Adrenal gland (tissue), 19 donors: Measurements from ENCODE around the gene RAB9A. TPM values are rescaled to one million over a fixed set of nuclear protein-coding genes. Genes with fewer than 3 reads are reported as not detected.
"Not testable (repeated sequence)": the region's sequence is repeated elsewhere in the genome, so short reads cannot be mapped to it uniquely, and the experiment has no call there.

ENCODE experiments used
- DNase-seq, 7 donors: peaks; one replicate each; pipeline ENCODE4 v3.0.0-alpha.2; 2019 to 2020
- H3K27ac ChIP-seq, 5 donors: fragments of 200-600 bp; sonication (generic) in 4 of 5; 1 replicate in 3 of 5; 2 replicates in 2 of 5; pipeline versions ENCODE4 v1.5.1 to v1.8.0; 2016 to 2020; ENCODE audit warnings: mild to moderate bottlenecking in 1 of 5
- H3K27me3 ChIP-seq: fragments of 200-600 bp; 2 replicates; pipeline ENCODE4 v1.8.0; 2021
- H3K36me3 ChIP-seq, 2 donors: fragments of 200-600 bp; replicated peaks in 1 of 2; 1 replicate in 1 of 2; 2 replicates in 1 of 2; pipeline versions ENCODE4 v1.5.1 to v1.8.0; 2018 to 2022
- H3K4me1 ChIP-seq, 2 donors: fragments of 200-600 bp; replicated peaks in 1 of 2; 1 replicate in 1 of 2; 2 replicates in 1 of 2; pipeline versions ENCODE4 v1.5.1 to v1.8.0; 2018 to 2021
- H3K4me3 ChIP-seq, 4 donors: fragments of 200-600 bp; sonication (generic) in 3 of 4; one replicate each; pipeline ENCODE4 v1.5.1; 2016 to 2018
- H3K9me3 ChIP-seq, 3 donors: fragments of 200-600 bp; sonication (generic) in 1 of 3; replicated peaks in 1 of 3; 1 replicate in 2 of 3; 2 replicates in 1 of 3; pipeline versions ENCODE4 v1.5.1 to v1.8.0; 2016 to 2021
- POLR2A ChIP-seq, 2 donors: fragments of 450-650 bp; IDR thresholded peaks; one replicate each; pipeline ENCODE4 v1.6.1; 2017; ENCODE audit warnings: antibody characterized with exemption in 2 of 2, mild to moderate bottlenecking in 2 of 2, moderate library complexity in 1 of 2
- WGBS, 4 donors: extraction: QIAGEN DNeasy Blood & Tissue Kit in 2 of 4; methylation state at CpG; one replicate each; pipeline versions ENCODE4 v1.1.5 to v1.1.7; 2013 to 2017; 5-methylcytosine and 5-hydroxymethylcytosine counted together
- intact Hi-C, 2 donors: fragments of 100-400 bp; cut with DNase I; formaldehyde crosslinking; loops; one replicate each; pipeline versions ENCODE4 v1.14.1 to v1.15.0; 2022 to 2023
- long read RNA-seq, 10 donors: library from polyadenylated mRNA in 3 of 10; unstranded in 2 of 10; stranded (forward) in 1 of 10; transcript quantifications; one replicate each; pipeline ENCODE4 v2.0.0 and lab custom pipeline, GENCODE V29; 2021 to 2026
- polyA plus RNA-seq, 3 donors: library from polyadenylated mRNA; stranded (reverse); fragments of 200-250 nt in 2 of 3; fragments of 350-450 nt in 1 of 3; fragmentation: Illumina TruSeq in 1 of 3; extraction: RNeasy Lipid Tissue Mini Kit (QIAGEN cat#74804) in 1 of 3; gene quantifications; one replicate each; pipeline ENCODE4 v1.2.3, GENCODE V29; 2013 to 2014
- total RNA-seq, 9 donors: library from RNA; depleted of rRNA in 4 of 9; stranded (reverse); fragments of >200 nt in 4 of 9; fragments of 120-200 nt in 1 of 9; fragmentation: NEBNext Ultra II Directional in 1 of 9; extraction: Animal tissue kit (Norgen Biotek cat#: 25700) in 1 of 9; gene quantifications; one replicate each; pipeline versions ENCODE4 v1.1.0 to v1.2.4, GENCODE V29; 2013 to 2023
- TF ChIP-seq, protein P1 (sequence below), 6 experiments: fragments of 450-650 bp in 4 of 6; fragments of 200-600 bp in 2 of 6; sonication (generic) in 1 of 6; IDR thresholded peaks; 1 replicate in 5 of 6; 2 replicates in 1 of 6; pipeline versions ENCODE4 v1.5.1 to v1.8.0; 2016 to 2021; ENCODE audit warnings: antibody characterized with exemption in 6 of 6, mild to moderate bottlenecking in 2 of 6, moderate library complexity in 1 of 6
- donor health status: healthy with polysubstance abuse.
- donor health status: Bipolar disorder and iron deficiency.
- donor health status: DM: yes; HTN: yes; CAD: no.
- donor health status: DM: no; HTN: no; CAD: no.
- donor health status: DM: no; HTN: no; CAD: no.
- donor health status: DM: yes; HTN: yes; CAD: no.

RAB9A gene, protein sequence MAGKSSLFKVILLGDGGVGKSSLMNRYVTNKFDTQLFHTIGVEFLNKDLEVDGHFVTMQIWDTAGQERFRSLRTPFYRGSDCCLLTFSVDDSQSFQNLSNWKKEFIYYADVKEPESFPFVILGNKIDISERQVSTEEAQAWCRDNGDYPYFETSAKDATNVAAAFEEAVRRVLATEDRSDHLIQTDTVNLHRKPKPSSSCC
- total RNA-seq (100 to 1,000 TPM in 1 of 9 donors, 10 to 100 TPM in 8; 49.1 to 153 (median 68.5) TPM), polyA plus RNA-seq (10 to 100 TPM; 23.8 to 75.1 (median 28.2) TPM)
- long read RNA-seq, donor 1, transcript RAB9A-203 (2 exons, 737 nt) = minor isoform, 11 of 49 reads
- long read RNA-seq, donor 1, transcript RAB9A-202 (3 exons, 2,039 nt) = major isoform, 36 of 49 reads
- long read RNA-seq, donor 1, partial matches to known transcripts = 0 of 49 reads
- long read RNA-seq, donor 1, other reads (novel, unspliced or antisense) = 0 of 49 reads
- long read RNA-seq, donor 2, transcript RAB9A-203 (2 exons, 737 nt) = minor isoform, 8 of 38 reads
- long read RNA-seq, donor 2, transcript RAB9A-202 (3 exons, 2,039 nt) = major isoform, 28 of 38 reads
- long read RNA-seq, donor 2, partial matches to known transcripts = 0 of 38 reads
- long read RNA-seq, donor 2, other reads (novel, unspliced or antisense) = 0 of 38 reads
- long read RNA-seq, donor 3, transcript RAB9A-202 (3 exons, 2,039 nt) = major isoform, 19 of 89 reads
- long read RNA-seq, donor 3, transcript RAB9A-203 (2 exons, 737 nt) = minor isoform, 10 of 89 reads
- long read RNA-seq, donor 3, partial matches to known transcripts = 59 of 89 reads
- long read RNA-seq, donor 3, other reads (novel, unspliced or antisense) = 0 of 89 reads
- long read RNA-seq, donor 4, transcript RAB9A-202 (3 exons, 2,039 nt) = major isoform, 70 of 96 reads
- long read RNA-seq, donor 4, transcript RAB9A-203 (2 exons, 737 nt) = minor isoform, 21 of 96 reads
- long read RNA-seq, donor 4, partial matches to known transcripts = 0 of 96 reads
- long read RNA-seq, donor 4, other reads (novel, unspliced or antisense) = 2 of 96 reads
- long read RNA-seq, donor 5, transcript RAB9A-202 (3 exons, 2,039 nt) = major isoform, 76 of 119 reads
- long read RNA-seq, donor 5, transcript RAB9A-203 (2 exons, 737 nt) = minor isoform, 25 of 119 reads
- long read RNA-seq, donor 5, partial matches to known transcripts = 0 of 119 reads
- long read RNA-seq, donor 5, other reads (novel, unspliced or antisense) = 15 of 119 reads
- long read RNA-seq, donor 6, transcript RAB9A-202 (3 exons, 2,039 nt) = major isoform, 39 of 61 reads
- long read RNA-seq, donor 6, transcript RAB9A-203 (2 exons, 737 nt) = minor isoform, 11 of 61 reads
- long read RNA-seq, donor 6, partial matches to known transcripts = 0 of 61 reads
- long read RNA-seq, donor 6, other reads (novel, unspliced or antisense) = 10 of 61 reads
- long read RNA-seq, donor 7, transcript RAB9A-202 (3 exons, 2,039 nt) = major isoform, 12 of 16 reads
- long read RNA-seq, donor 7, partial matches to known transcripts = 0 of 16 reads
- long read RNA-seq, donor 7, other reads (novel, unspliced or antisense) = 0 of 16 reads
- long read RNA-seq, donor 8, transcript RAB9A-201 (3 exons, 393 nt) = minor isoform, 5 of 62 reads
- long read RNA-seq, donor 8, transcript RAB9A-203 (2 exons, 737 nt) = minor isoform, 27 of 62 reads
- long read RNA-seq, donor 8, transcript RAB9A-202 (3 exons, 2,039 nt) = major isoform, 30 of 62 reads
- long read RNA-seq, donor 8, partial matches to known transcripts = 0 of 62 reads
- long read RNA-seq, donor 8, other reads (novel, unspliced or antisense) = 0 of 62 reads
- long read RNA-seq, donor 9, transcript RAB9A-202 (3 exons, 2,039 nt) = major isoform, 37 of 72 reads
- long read RNA-seq, donor 9, transcript RAB9A-203 (2 exons, 737 nt) = minor isoform, 21 of 72 reads
- long read RNA-seq, donor 9, partial matches to known transcripts = 13 of 72 reads
- long read RNA-seq, donor 9, other reads (novel, unspliced or antisense) = 0 of 72 reads
- long read RNA-seq, donor 10, transcript RAB9A-202 (3 exons, 2,039 nt) = major isoform, 11 of 14 reads
- long read RNA-seq, donor 10, partial matches to known transcripts = 0 of 14 reads
- long read RNA-seq, donor 10, other reads (novel, unspliced or antisense) = 0 of 14 reads

DNA sequence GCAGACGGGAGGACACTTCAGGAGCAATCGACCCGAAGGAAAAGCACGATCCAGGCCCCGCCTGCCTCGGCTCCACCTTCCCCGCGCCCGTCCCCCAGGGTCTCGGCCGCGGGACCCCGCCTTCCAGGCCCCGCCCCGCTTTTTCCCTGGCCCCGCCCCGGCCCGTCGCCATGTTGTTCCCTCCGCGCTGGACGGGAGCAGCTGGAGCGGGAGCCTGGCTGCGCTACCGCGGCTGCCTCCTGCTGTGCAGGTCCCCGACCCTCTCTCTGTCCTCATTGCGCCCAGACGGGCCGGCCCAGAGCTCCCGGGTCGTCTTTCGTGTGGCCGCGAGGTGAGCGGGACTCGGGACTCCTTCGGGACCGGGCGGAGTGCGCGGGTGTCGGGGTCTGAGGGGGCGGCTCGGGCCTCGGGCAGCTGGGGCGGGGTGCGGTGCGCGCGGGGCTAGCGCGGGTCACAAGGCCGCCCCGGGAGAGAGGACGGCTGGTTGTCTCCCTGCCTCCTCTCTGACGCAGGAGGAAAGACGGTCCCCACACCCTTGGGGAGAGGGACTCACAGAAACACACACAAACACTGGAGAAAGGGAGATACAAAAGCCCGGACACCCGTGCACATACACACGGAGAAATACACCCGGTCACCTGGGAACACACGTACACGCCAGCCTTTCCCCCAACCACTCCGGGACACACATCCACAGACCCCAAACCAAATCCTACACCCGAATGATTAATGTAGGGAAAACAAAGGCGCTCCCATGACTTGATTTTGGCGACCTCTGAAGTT lies at the start of gene RAB9A:
RAB9A (plus strand) TSS at position 171 of the 783 bp plus-strand sequence. CDS start 19,619 bp downstream, outside the sequence.
- intact Hi-C loops = no loop called here
- Histone ChIP-seq H3K27me3 (no peaks in the 10 kb centered on the region), H3K4me3 (peak within 1 kb of the TSS; percentile 24 to 84 (median 56)), H3K27ac (peak within 1 kb of the TSS; percentile 79 to 97 (median 95)), H3K9me3 (no peaks in the 10 kb centered on the region), H3K36me3 (no peaks in the 10 kb centered on the region), H3K4me1 (peaks cover 12 to 39% of the 10 kb centered on the region in 2 donors)
- TF ChIP-seq, protein P1, sequence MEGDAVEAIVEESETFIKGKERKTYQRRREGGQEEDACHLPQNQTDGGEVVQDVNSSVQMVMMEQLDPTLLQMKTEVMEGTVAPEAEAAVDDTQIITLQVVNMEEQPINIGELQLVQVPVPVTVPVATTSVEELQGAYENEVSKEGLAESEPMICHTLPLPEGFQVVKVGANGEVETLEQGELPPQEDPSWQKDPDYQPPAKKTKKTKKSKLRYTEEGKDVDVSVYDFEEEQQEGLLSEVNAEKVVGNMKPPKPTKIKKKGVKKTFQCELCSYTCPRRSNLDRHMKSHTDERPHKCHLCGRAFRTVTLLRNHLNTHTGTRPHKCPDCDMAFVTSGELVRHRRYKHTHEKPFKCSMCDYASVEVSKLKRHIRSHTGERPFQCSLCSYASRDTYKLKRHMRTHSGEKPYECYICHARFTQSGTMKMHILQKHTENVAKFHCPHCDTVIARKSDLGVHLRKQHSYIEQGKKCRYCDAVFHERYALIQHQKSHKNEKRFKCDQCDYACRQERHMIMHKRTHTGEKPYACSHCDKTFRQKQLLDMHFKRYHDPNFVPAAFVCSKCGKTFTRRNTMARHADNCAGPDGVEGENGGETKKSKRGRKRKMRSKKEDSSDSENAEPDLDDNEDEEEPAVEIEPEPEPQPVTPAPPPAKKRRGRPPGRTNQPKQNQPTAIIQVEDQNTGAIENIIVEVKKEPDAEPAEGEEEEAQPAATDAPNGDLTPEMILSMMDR (IDR thresholded peaks at IDR 0.05) = no peak
- peak; percentile 75 to 90 for TF ChIP-seq POLR2A (IDR thresholded peaks at IDR 0.05)
- peak; percentile 83 to 92 (median 89) for DNase-seq
- 0 to 7% (median 1%) methylated on average over 9 to 68 of the region's 68 CpGs for WGBS, 4 donors

GRCh38 chrX:13641684-13642083 lies 47.2 kb upstream of the RAB9A start:
- H3K4me1 ChIP-seq, H3K4me3 ChIP-seq, H3K9me3 ChIP-seq, H3K27ac ChIP-seq, H3K36me3 ChIP-seq, DNase-seq: not testable (repeated sequence)
- H3K27me3 ChIP-seq = peaks cover 17% of the 10 kb centered on the region
- intact Hi-C loops = loop anchor here (5.0 to 10.0 kb wide), 2 partner anchors 134 to 137 kb away; no protein-coding TSS in a partner anchor
- 74 to 88% (median 81%) methylated on average over 2 to 3 of the region's 4 CpGs for WGBS, 4 donors

DNA sequence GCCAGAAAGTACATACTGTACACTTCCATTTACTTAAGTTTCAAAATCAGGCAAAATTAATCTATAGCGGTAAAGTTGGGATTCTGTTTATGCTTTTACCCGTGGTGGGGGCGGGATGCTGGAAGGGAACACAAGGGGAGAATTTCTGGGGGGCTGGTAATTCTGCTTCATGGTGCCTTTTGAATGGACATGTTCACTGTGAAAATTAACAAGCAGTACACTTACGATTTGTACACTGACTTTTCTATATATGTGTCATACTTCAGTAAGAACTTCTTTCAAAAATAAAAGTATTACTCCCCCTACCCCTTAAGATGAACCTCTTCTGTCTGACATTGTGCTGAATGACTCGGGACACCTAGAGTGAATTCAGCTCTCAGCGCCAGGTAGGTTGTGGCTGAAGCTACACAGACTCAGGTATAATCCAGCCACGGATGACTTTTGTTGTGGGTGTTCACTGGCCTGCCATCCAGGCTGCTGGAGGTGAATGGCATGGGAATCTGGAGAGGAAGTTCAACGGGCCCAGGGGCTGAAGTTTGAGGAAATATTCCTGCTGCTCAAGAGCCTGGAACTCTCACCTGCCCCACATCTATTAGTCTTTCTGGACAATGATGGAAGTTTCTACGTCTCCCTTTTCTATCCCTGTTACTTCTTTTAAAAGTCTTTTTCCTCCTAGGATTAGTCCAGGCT lies 43.3 kb upstream of the RAB9A start:
- intact Hi-C loops = loop anchor here in 1 of 2 donors (10.0 kb wide), 1 partner anchor 141 kb away; no protein-coding TSS in a partner anchor
- Histone ChIP-seq H3K27ac (no peak overlapping the region), H3K9me3 (no peaks in the 10 kb centered on the region), H3K36me3 (no peaks in the 10 kb centered on the region), H3K4me1 (peaks cover 0 to 5% of the 10 kb centered on the region in 2 donors), H3K27me3 (peaks cover 8% of the 10 kb centered on the region), H3K4me3 (no peak overlapping the region)
- TF ChIP-seq POLR2A (IDR thresholded peaks at IDR 0.05) = no peak
- TF ChIP-seq, protein P1 (IDR thresholded peaks at IDR 0.05) = no peak
- 49 to 63% (median 57%) methylated on average over 8 to 9 of the region's 9 CpGs for WGBS, 4 donors
- no peak for DNase-seq
